Stomach (tissue), 9 donors: Measurements from ENCODE around the gene NKX2-2. TPM values are rescaled to one million over a fixed set of nuclear protein-coding genes. Genes with fewer than 3 reads are reported as not detected.

Source experiments
- DNase-seq, 2 donors: peaks; one replicate each; pipeline versions ENCODE4 v3.0.0 to v3.0.0-alpha.2; 2013 to 2019
- H3K27ac ChIP-seq, 5 donors: fragments of 200-600 bp in 4 of 5; sonication (generic) in 4 of 5; one replicate each; pipeline ENCODE4 v1.5.1; 2013 to 2019; ENCODE audit warnings: mild to moderate bottlenecking in 1 of 5, moderate library complexity in 1 of 5
- H3K27me3 ChIP-seq, 3 donors: fragments of 200-600 bp; sonication (generic); one replicate each; pipeline ENCODE4 v1.5.1; 2017 to 2019; ENCODE audit warnings: mixed run types in 1 of 3
- H3K36me3 ChIP-seq, 4 donors: fragments of 200-600 bp; sonication (generic); 1 replicate in 3 of 4; 2 replicates in 1 of 4; pipeline ENCODE4 v1.5.1; 2016 to 2019
- H3K4me1 ChIP-seq, 4 donors: fragments of 200-600 bp; sonication (generic); one replicate each; pipeline ENCODE4 v1.5.1; 2016 to 2019
- H3K4me3 ChIP-seq, 4 donors: fragments of 200-600 bp; sonication (generic) in 3 of 4; one replicate each; pipeline ENCODE4 v1.5.1; 2016 to 2019; ENCODE audit warnings: mild to moderate bottlenecking in 1 of 4
- H3K9me3 ChIP-seq, 4 donors: fragments of 200-600 bp; sonication (generic); one replicate each; pipeline ENCODE4 v1.5.1; 2016 to 2019
- CTCF ChIP-seq, 7 experiments: fragments of 450-650 bp in 4 of 7; fragments of 200-600 bp in 3 of 7; sonication (generic) in 3 of 7; IDR thresholded peaks; one replicate each; pipeline ENCODE4 v1.5.1; 2016 to 2019; ENCODE audit warnings: antibody characterized with exemption in 7 of 7, control low read depth in 2 of 7, mild to moderate bottlenecking in 1 of 7
- EP300 ChIP-seq: sonication (generic); formaldehyde crosslinking; IDR thresholded peaks from one replicate; pipeline ENCODE4 v1.6.1; 2017; ENCODE audit warnings: antibody characterized with exemption
- POLR2A ChIP-seq, 4 donors: fragments of 450-650 bp; IDR thresholded peaks; one replicate each; pipeline ENCODE4 v1.6.1; 2016; ENCODE audit warnings: antibody characterized with exemption in 4 of 4, control low read depth in 2 of 4, mild to moderate bottlenecking in 1 of 4, moderate library complexity in 1 of 4
- POLR2AphosphoS5 ChIP-seq, 3 donors: sonication (generic); formaldehyde crosslinking; IDR thresholded peaks; one replicate each; pipeline ENCODE4 v1.6.1; 2016; ENCODE audit warnings: antibody characterized with exemption in 3 of 3
- WGBS, 5 donors: extraction: QIAGEN DNeasy Blood & Tissue Kit in 3 of 5; methylation state at CpG; one replicate each; pipeline versions ENCODE4 v1.1.5 to v1.1.7; 2013 to 2018; 5-methylcytosine and 5-hydroxymethylcytosine counted together
- intact Hi-C: fragments of 100-400 bp; cut with DNase I; formaldehyde crosslinking; loops from one replicate; pipeline ENCODE4 v1.15.1; 2023; ENCODE audit warnings: low total_unique reads
- polyA plus RNA-seq, 3 donors: library from polyadenylated mRNA; stranded (reverse); fragments of 200-250 nt; gene quantifications; one replicate each; pipeline ENCODE4 v1.2.3, GENCODE V29; 2013
- total RNA-seq, 5 donors: library from RNA; depleted of rRNA; stranded (reverse); fragments of >200 nt; gene quantifications; one replicate each; pipeline versions ENCODE4 v1.1.0 to v1.2.3, GENCODE V29; 2014 to 2016
- donor health status: healthy with polysubstance abuse.
- donor health status: Bipolar disorder and iron deficiency.
- donor health status: healthy.

NKX2-2 gene
- total and polyA plus RNA-seq, 8 donors = 0.18 to 4.8 (median 1.4) TPM; not detected in 1

- 63 to 83% (median 77%) methylated on average over 3 to 4 of the region's 4 CpGs for WGBS, 5 donors
- intact Hi-C loops = no loop called here
- no peak for DNase-seq
- H3K27ac ChIP-seq = no peak overlapping the region
- peaks cover 35 to 97% (median 66%) of the 10 kb centered on the region in 3 donors for H3K27me3 ChIP-seq
- no peaks in the 10 kb centered on the region for H3K36me3 ChIP-seq
- no peak overlapping the region for H3K4me3 ChIP-seq
- TF ChIP-seq CTCF (IDR thresholded peaks at IDR 0.05) (no peak), POLR2A (IDR thresholded peaks at IDR 0.05) (no peak), POLR2AphosphoS5 (IDR thresholded peaks at IDR 0.05) (no peak), EP300 (no peak)
- peaks cover 14 to 28% (median 20%) of the 10 kb centered on the region in 4 donors for H3K4me1 ChIP-seq
- H3K9me3 ChIP-seq = no peaks in the 10 kb centered on the region
These were observed 10.5 kb downstream of the NKX2-2 start for GRCh38 chr20:21503345-21503744.

GRCh38 chr20:21501184-21501583 is 12.7 kb downstream of the NKX2-2 start:
- peaks cover 18 to 84% (median 46%) of the 10 kb centered on the region in 3 donors for H3K27me3 ChIP-seq
- no peak overlapping the region for H3K4me3 ChIP-seq
- 79 to 91% (median 91%) methylated on average over 5 to 11 of the region's 11 CpGs for WGBS, 5 donors
- peaks cover 11 to 14% (median 13%) of the 10 kb centered on the region in 4 donors for H3K4me1 ChIP-seq
- no peak overlapping the region for H3K27ac ChIP-seq
- no peaks in the 10 kb centered on the region for H3K36me3 ChIP-seq
- no peak for TF ChIP-seq POLR2A (IDR thresholded peaks at IDR 0.05)
- TF ChIP-seq POLR2AphosphoS5 (IDR thresholded peaks at IDR 0.05) = no peak
- no peak for TF ChIP-seq CTCF (IDR thresholded peaks at IDR 0.05)
- TF ChIP-seq EP300 = no peak
- no peaks in the 10 kb centered on the region for H3K9me3 ChIP-seq
- intact Hi-C loops = no loop called here
- DNase-seq = no peak

- TF ChIP-seq CTCF (IDR thresholded peaks at IDR 0.05) = no peak
- TF ChIP-seq POLR2A (IDR thresholded peaks at IDR 0.05) = no peak
- no peak for TF ChIP-seq EP300
- TF ChIP-seq POLR2AphosphoS5 (IDR thresholded peaks at IDR 0.05) = no peak
- DNase-seq = no peak
- 66 to 89% (median 74%) methylated on average over 7 of the region's 7 CpGs for WGBS, 5 donors
- Histone ChIP-seq H3K36me3 (no peaks in the 10 kb centered on the region), H3K27me3 (peaks cover 14 to 84% (median 40%) of the 10 kb centered on the region in 3 donors), H3K4me3 (no peak overlapping the region), H3K4me1 (peaks cover 5 to 8% (median 7%) of the 10 kb centered on the region in 4 donors), H3K27ac (no peak overlapping the region), H3K9me3 (no peaks in the 10 kb centered on the region)
- intact Hi-C loops = no loop called here
These were observed 13.3 kb downstream of the NKX2-2 start for GRCh38 chr20:21500599-21500998.

- Histone ChIP-seq H3K36me3 (no peaks in the 10 kb centered on the region), H3K9me3 (no peaks in the 10 kb centered on the region), H3K27ac (no peak overlapping the region), H3K4me1 (no peaks in the 10 kb centered on the region), H3K4me3 (no peak overlapping the region), H3K27me3 (peaks cover 4 to 76% (median 31%) of the 10 kb centered on the region in 3 donors)
- WGBS, 5 donors = 59 to 70% (median 67%) methylated on average over 7 of the region's 7 CpGs
- DNase-seq = no peak
- intact Hi-C loops = no loop called here
- TF ChIP-seq CTCF (IDR thresholded peaks at IDR 0.05) = no peak
- no peak for TF ChIP-seq POLR2A (IDR thresholded peaks at IDR 0.05)
- no peak for TF ChIP-seq POLR2AphosphoS5 (IDR thresholded peaks at IDR 0.05)
- no peak for TF ChIP-seq EP300
These were observed 14.2 kb downstream of the NKX2-2 start for GRCh38 chr20:21499641-21500040.
